AG04449 (cell line): ENCODE measurements around the gene FOXL2NB.
A peak's percentile ranks its signal among the peaks of the same experiment; 100 is the strongest.

ENCODE experiments used
- CTCF ChIA-PET: fragments of 350-600 bp; formaldehyde crosslinking; extraction: SDS; loops from one replicate; lab custom pipeline; 2021; ENCODE audit warnings: antibody characterized with exemption; lab: Yijun Ruan, JAX
- POLR2A ChIA-PET: fragments of 400-600, 350-600 bp; formaldehyde crosslinking; extraction: SDS; loops from one replicate; lab custom pipeline; 2020; ENCODE audit warnings: antibody characterized with exemption, inconsistent platforms; lab: Yijun Ruan, JAX
- DNase-seq: peaks from one replicate; pipeline ENCODE4 v3.0.0-alpha.2; 2010; ENCODE audit warnings: low read depth, low spot score
- H3K4me3 ChIP-seq: 2 replicates; pipeline ENCODE4 v1.5.1; 2011; ENCODE audit warnings: low read depth, mild to moderate bottlenecking, control low read depth, low read length
- CTCF ChIP-seq: IDR thresholded peaks from one replicate; pipeline ENCODE4 v1.5.1; 2011; ENCODE audit warnings: mild to moderate bottlenecking, moderate library complexity, low read length, control low read depth, inconsistent platforms; ENCODE audit not compliant: insufficient read depth; ENCODE audit errors: missing control alignments

Gene FOXL2NB

GRCh38 chr3:138950006-138950644, 3.1 kb downstream of the FOXL2NB start:
- H3K4me3 ChIP-seq: peak overlapping the region; percentile 42
- ChIA-PET POLR2A (interaction anchor here (0.9 kb wide), 1 partner anchor 402 kb away, joined by 3 read pairs; no protein-coding TSS in a partner anchor), CTCF (interaction anchor here (0.9 to 5.9 kb wide), 5 partner anchors 14 to 404 kb away, joined by 3 to 42 read pairs (median 3); no protein-coding TSS in a partner anchor)
- DNase-seq: no peak
- no peak for TF ChIP-seq CTCF

- TF ChIP-seq CTCF: no peak
- DNase-seq: no peak
- POLR2A ChIA-PET: interaction anchor here (0.9 kb wide), 1 partner anchor 401 kb away, joined by 3 read pairs; no protein-coding TSS in a partner anchor
- CTCF ChIA-PET: interaction anchor here (1.0 to 5.9 kb wide), 4 partner anchors 10 to 161 kb away, joined by 3 to 42 read pairs (median 4); no protein-coding TSS in a partner anchor
- no peak overlapping the region for H3K4me3 ChIP-seq
Observed at GRCh38 chr3:138950701-138951100, 3.7 kb downstream of the FOXL2NB start.

GRCh38 chr3:138960417-138960852, 13.4 kb downstream of the FOXL2NB start:
- CTCF ChIA-PET: interaction anchor here (1.0 to 2.0 kb wide), 4 partner anchors 15 to 37 kb away, joined by 3 to 9 read pairs (median 4); no protein-coding TSS in a partner anchor
- no peak for TF ChIP-seq CTCF
- POLR2A ChIA-PET: no interaction called here
- no peak for DNase-seq
- no peak overlapping the region; the same call in 1 of the 2 replicates for H3K4me3 ChIP-seq

DNA sequence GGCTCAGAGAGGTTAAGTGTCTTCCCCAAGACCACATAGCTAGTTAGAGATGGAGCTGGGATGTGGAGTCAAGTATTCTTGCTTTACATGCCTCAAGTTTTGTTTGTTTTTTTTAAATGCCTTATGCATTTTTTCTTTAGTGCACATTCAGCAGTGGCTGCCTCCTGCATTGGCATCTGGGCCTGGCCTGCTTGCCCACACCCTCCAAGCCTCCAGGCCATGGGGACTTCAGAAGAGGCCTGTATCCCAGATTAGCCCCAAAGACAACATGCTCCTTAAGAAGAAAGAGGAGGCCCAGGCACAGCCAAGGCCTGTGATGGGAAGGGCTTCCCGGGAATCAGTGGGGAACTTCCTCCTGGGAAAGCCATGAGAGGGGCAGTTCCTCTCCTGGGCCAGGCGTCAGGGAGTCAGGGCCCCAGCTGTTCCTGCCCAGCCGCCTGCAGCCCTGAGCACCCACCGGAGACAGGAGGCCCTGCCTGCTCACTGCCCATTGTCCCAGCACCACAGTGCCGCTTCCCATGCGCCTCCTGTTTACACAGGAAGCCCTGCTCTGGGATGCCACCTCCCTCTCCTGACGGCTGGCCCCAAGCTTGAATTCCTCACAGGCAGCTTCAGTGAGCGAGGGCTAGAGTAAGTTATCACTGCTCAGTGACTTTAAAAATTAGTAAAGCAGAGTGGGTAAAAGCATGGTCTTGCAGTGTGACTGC, 16.0 kb downstream of the FOXL2NB start:
- POLR2A ChIA-PET: no interaction called here
- no peak overlapping the region for H3K4me3 ChIP-seq
- DNase-seq: no peak
- CTCF ChIA-PET: interaction anchor here (1.0 kb wide), 1 partner anchor 9 kb away, joined by 3 read pairs; no protein-coding TSS in a partner anchor
- TF ChIP-seq CTCF: no peak

GRCh38 chr3:138964264-138964663, 17.2 kb downstream of the FOXL2NB start:
- no peak for DNase-seq
- no peak overlapping the region for H3K4me3 ChIP-seq
- CTCF ChIA-PET: interaction anchor here (1.2 kb wide), 1 partner anchor 28 kb away, joined by 3 read pairs; no protein-coding TSS in a partner anchor
- no peak for TF ChIP-seq CTCF
- POLR2A ChIA-PET: no interaction called here

- DNase-seq: no peak
- POLR2A ChIA-PET: no interaction called here
- CTCF ChIA-PET: no interaction called here
- H3K4me3 ChIP-seq: no peak overlapping the region
- TF ChIP-seq CTCF: no peak
Observed at GRCh38 chr3:138964923-138965322, 17.9 kb downstream of the FOXL2NB start.
